AG09309 (cell line): Measurements from ENCODE around the gene GNL1.
"Not testable (repeated sequence)": the region's sequence is repeated elsewhere in the genome, so short reads cannot be mapped to it uniquely, and the experiment has no call there.

ENCODE experiments used
- DNase-seq: peaks from one replicate; pipeline ENCODE4 v3.0.0-alpha.2; 2010; ENCODE audit warnings: low read depth
- H3K4me3 ChIP-seq: 2 replicates; pipeline ENCODE4 v1.5.1; 2011; ENCODE audit warnings: mild to moderate bottlenecking, low read depth, low read length, moderate library complexity; ENCODE audit not compliant: control insufficient read depth
- TF ChIP-seq, protein P1 (sequence below): IDR thresholded peaks from 2 replicates; pipeline ENCODE4 v1.5.1; 2011; ENCODE audit warnings: mild to moderate bottlenecking, low read depth, low read length, inconsistent platforms; ENCODE audit not compliant: insufficient read depth, control insufficient read depth; ENCODE audit errors: missing control alignments

Gene GNL1

GRCh38 chr6:30510419-30511168 is 45.7 kb downstream of the GNL1 start:
- TF ChIP-seq, protein P1, sequence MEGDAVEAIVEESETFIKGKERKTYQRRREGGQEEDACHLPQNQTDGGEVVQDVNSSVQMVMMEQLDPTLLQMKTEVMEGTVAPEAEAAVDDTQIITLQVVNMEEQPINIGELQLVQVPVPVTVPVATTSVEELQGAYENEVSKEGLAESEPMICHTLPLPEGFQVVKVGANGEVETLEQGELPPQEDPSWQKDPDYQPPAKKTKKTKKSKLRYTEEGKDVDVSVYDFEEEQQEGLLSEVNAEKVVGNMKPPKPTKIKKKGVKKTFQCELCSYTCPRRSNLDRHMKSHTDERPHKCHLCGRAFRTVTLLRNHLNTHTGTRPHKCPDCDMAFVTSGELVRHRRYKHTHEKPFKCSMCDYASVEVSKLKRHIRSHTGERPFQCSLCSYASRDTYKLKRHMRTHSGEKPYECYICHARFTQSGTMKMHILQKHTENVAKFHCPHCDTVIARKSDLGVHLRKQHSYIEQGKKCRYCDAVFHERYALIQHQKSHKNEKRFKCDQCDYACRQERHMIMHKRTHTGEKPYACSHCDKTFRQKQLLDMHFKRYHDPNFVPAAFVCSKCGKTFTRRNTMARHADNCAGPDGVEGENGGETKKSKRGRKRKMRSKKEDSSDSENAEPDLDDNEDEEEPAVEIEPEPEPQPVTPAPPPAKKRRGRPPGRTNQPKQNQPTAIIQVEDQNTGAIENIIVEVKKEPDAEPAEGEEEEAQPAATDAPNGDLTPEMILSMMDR = no peak
- no peak for DNase-seq
- no peak overlapping the region for H3K4me3 ChIP-seq

GRCh38 chr6:30508890-30509736 is 47.2 kb downstream of the GNL1 start:
- no peak for DNase-seq
- TF ChIP-seq, protein P1 = no peak
- H3K4me3 ChIP-seq = no peak overlapping the region

DNA sequence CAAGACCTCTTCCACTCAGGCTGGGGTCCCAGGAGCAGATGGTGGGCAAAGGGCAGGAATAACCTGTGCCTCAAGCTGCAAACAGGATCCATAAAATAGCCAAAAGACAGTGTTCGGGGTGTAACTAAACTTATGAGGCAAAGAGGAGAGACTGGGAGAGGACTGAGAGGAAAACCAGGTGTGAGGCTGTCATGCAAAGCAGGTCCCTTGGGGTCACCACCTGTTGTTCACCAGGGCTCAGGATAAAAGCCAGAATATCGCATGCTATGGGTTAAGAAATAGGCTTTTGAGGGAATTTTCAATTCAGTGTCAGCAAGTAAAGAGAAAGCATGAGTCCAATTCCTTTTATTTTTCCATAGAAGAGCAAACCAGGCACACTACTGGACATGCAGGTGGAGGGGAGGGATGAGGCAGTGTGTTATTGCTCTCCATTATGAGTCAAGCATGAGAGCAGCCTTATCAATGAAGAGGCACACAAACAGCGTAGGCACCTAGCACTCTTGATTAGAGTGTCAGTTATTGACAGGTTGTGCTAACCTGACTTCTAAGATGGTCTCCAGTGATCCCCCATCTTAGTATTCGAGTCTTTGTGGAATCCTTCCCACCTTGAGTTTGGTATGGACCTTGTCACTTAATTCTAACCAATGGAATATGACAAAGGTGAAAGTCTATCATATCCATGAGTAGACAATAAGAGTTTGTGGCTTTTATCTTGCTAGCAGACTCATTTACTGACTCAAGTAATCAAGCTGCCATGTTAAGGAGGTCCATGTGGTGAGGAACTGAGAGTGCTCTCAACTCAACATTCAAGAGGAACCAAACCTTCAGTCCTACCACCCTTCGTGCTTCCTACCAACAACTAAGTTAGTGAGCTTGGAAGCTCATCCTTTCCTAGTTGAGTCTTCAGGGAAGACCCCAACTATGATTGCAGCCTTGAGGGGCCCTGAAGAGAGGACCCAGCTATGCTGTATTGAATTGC is 48.2 kb downstream of the GNL1 start:
- no peak for DNase-seq
- H3K4me3 ChIP-seq = no peak overlapping the region
- TF ChIP-seq, protein P1 = no peak

DNA sequence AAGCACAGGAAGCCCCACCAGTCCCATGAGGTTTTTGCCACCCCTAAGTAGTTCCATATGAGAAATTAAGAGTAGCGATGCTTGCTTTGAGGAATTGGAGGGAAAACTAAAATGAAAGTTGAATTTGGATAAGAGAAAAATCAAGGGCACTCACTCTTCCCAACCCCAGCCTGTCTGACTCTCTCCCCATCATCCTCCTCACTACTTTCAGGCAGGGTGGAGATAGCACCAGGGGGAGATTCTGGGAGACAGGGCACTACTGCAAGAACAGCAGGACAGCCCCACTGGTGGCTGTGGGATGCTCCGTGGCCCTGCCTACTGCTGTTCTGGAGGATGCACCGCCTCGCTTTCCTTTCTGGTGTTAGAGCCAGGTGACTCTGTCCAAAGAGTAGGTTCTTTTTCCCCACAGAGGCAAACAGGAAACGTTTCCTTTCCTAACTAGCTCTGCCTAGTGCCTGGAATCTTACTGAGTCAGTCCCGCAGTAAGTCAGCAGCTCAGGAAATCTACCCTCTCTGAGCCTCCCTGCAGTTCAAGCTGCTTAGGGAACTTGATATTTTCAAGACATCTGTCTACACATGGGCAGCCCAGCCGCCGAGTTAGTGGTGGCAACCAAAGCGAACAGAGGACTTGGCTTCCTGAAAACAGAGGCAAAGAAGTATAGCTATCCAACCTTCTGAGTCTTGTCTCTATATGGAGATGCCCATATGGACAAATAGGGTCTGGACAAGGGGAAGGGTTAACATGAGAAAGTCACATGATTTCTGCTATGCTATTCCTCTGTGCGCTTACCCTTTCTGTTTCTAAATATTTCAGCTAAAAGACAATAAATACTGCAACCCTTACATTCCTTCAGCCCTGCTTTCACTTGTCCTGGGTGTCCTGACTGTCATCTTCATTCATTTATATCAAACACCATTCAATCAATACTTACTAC is 55.6 kb downstream of the GNL1 start:
- H3K4me3 ChIP-seq = no peak overlapping the region
- no peak for DNase-seq
- TF ChIP-seq, protein P1 = no peak

DNA sequence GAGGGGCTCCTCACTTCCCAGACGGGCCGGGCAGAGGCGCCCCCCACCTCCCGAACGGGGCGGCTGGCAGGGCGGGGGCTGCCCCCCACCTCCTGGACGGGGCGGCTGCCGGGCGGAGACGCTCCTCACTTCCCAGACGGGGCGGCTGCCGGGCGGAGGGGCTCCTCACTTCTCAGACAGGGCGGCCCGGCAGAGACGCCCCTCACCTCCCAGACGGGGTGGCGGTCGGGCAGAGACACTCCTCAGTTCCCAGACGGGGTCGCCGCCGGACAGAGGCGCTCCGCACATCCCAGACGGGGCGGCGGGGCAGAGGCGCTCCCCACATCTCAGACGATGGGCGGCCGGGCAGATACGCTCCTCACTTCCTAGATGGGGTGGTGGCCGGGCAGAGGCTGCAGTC is 57.6 kb downstream of the GNL1 start:
- H3K4me3 ChIP-seq, DNase-seq: not testable (repeated sequence)

GRCh38 chr6:30497714-30498113 is 58.6 kb downstream of the GNL1 start:
- TF ChIP-seq, protein P1 = no peak
- H3K4me3 ChIP-seq = no peak overlapping the region
- no peak for DNase-seq

GRCh38 chr6:30497261-30497599 is 59.1 kb downstream of the GNL1 start:
- DNase-seq, H3K4me3 ChIP-seq: not testable (repeated sequence)
